ENCODE data around the gene SLC39A11.

SLC39A11 gene

DNA sequence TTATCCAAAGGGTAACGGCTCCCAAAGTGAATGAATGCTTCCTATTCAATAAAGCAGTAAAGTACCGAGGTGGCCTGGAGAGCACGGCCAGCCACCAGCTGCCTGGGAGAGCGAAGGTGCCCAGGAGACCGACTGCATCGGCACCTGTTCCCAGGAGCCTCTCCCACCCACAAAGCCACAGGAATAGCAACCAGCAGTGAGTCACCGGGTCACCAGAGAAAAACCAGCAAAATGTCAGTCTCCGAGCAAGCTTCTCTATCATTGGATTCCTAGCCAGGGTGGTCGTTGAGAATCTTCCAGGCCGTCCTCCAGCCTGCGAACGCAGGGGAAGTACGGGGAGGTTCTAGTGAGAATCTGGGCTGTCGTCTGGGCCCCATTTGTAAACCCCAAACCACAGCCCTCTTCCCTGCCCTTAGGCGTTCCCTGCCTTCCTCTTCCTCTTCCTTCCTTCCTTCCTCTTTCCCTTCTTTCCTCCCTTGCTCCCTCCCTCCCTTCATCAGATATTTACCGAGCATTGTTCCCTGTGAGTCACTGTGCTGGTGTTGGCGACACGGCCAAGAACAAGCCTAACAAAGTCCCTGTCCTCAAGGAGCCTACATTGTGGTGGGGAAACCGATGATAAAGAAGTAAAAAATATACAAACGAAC is 114.6 kb downstream of the SLC39A11 start:
- POLR2A ChIA-PET = no interaction called here

DNA sequence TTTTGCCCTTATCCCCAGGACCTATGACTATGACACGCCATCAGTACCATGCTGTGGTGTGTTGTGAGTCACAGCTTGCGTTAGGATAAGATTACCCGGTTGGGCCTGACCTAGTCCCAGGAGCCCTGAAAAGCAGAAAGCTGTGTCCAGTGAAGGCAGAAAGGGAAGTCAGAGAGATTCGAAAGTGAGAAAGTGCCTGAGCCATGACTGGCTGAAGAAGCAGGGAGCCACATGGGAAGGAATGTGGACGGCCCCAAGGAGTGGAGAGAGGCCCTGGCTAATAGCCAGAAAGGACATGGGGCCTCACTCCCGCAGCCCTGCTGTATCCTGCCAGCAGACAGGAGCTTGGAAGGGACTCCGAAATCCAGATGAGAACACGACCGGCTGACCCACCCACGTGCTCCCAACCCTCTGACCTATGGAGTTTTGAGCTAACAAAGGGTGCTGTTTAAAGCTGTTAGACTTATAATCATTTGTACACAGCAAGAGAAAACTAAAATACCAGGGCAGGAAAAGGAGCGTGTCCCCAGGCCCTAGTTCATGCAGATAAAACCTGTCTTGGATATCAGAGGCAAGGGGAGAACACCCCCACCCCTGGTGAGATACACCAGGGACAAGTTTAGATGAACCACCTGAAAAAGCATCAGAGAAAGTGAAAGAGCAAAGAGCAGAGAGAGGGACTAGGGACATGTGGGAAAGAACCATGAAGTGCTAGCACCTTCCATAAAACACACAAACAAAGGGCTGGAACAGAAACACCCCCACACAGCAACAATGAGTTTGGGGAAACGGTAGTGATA is 115.3 kb downstream of the SLC39A11 start:
- ChIA-PET CTCF (interaction anchor here (1.1 to 3.3 kb wide), 4 partner anchors 9 to 250 kb away, joined by 3 to 15 read pairs (median 4); no protein-coding TSS in a partner anchor), POLR2A (no interaction called here)
- TF ChIP-seq, protein P1, sequence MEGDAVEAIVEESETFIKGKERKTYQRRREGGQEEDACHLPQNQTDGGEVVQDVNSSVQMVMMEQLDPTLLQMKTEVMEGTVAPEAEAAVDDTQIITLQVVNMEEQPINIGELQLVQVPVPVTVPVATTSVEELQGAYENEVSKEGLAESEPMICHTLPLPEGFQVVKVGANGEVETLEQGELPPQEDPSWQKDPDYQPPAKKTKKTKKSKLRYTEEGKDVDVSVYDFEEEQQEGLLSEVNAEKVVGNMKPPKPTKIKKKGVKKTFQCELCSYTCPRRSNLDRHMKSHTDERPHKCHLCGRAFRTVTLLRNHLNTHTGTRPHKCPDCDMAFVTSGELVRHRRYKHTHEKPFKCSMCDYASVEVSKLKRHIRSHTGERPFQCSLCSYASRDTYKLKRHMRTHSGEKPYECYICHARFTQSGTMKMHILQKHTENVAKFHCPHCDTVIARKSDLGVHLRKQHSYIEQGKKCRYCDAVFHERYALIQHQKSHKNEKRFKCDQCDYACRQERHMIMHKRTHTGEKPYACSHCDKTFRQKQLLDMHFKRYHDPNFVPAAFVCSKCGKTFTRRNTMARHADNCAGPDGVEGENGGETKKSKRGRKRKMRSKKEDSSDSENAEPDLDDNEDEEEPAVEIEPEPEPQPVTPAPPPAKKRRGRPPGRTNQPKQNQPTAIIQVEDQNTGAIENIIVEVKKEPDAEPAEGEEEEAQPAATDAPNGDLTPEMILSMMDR (IDR thresholded peaks at IDR 0.05; ENCODE audit: control extremely low read depth, extremely low read depth, low read depth, missing control alignments) = no peak
- DNase-seq (ENCODE audit: extremely low spot score) = no peak

More for the DNA sequence above, 114.6 kb downstream of the SLC39A11 start:
- TF ChIP-seq, protein P1 (IDR thresholded peaks at IDR 0.05; ENCODE audit: control extremely low read depth, extremely low read depth, low read depth, missing control alignments) = no peak
- CTCF ChIA-PET = interaction anchor here (1.1 to 3.3 kb wide), 4 partner anchors 8 to 251 kb away, joined by 3 to 15 read pairs (median 4); no protein-coding TSS in a partner anchor
- no peak for DNase-seq (ENCODE audit: extremely low spot score)

DNA sequence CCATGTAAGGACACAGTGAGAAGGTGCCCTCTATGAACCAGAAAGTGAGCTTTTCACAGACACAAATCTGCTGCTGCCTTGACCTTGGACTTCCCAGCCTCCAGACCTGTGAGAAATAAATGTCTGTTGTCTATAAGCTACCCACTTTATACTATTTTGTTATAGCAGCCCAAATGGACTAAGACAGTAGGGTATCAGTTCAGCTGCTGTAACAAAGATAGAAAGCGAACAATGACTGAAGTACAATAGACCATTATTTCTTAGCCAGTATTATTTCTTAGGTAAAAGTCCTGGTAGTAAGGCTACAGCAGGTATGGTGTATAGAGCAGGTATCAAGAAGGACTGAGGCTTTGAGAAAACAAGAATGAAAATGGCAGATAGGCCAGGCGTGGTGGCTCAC is 117.0 kb downstream of the SLC39A11 start:
- ChIA-PET POLR2A (no interaction called here), CTCF (interaction anchor here (0.8 to 3.3 kb wide), 2 partner anchors 11 to 17 kb away, joined by 3 to 15 read pairs; no protein-coding TSS in a partner anchor)
- TF ChIP-seq, protein P1 (IDR thresholded peaks at IDR 0.05; ENCODE audit: control extremely low read depth, extremely low read depth, low read depth, missing control alignments) = no peak
- DNase-seq (ENCODE audit: extremely low spot score) = no peak

DNA sequence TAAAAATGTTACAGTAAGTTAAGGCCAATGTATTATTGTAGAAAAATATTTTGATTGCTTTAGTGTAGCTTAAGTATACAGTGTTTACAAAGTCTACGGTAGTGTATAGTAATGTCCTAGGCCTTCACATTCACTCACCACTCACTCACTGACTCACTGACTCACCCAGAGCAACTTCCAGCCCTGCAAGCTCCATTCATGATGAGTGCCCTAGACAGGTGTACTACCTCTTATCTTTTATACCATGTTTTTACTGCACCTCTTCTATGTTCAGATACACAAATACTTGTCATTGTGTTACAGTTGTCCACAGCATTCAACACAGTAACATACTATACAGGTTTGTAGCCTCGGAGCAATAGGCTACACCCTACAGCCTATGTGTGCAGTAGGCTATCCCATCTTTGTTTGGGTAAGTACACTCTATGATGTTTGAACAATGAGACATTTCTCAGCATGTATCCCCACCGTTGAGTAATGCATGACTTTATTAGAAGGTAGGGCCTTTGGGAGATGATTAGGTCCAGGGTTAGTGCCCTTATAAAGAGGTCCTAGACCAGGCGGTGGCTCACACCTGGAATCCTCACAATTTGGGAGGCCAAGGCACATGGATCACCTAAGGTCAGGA is 117.8 kb downstream of the SLC39A11 start:
- ChIA-PET POLR2A (no interaction called here), CTCF (interaction anchor here (1.4 to 3.3 kb wide), 2 partner anchors 12 kb away, joined by 10 to 15 read pairs; no protein-coding TSS in a partner anchor)
- TF ChIP-seq, protein P1 (IDR thresholded peaks at IDR 0.05; ENCODE audit: control extremely low read depth, extremely low read depth, low read depth, missing control alignments) = no peak
- DNase-seq (ENCODE audit: extremely low spot score) = no peak

DNA sequence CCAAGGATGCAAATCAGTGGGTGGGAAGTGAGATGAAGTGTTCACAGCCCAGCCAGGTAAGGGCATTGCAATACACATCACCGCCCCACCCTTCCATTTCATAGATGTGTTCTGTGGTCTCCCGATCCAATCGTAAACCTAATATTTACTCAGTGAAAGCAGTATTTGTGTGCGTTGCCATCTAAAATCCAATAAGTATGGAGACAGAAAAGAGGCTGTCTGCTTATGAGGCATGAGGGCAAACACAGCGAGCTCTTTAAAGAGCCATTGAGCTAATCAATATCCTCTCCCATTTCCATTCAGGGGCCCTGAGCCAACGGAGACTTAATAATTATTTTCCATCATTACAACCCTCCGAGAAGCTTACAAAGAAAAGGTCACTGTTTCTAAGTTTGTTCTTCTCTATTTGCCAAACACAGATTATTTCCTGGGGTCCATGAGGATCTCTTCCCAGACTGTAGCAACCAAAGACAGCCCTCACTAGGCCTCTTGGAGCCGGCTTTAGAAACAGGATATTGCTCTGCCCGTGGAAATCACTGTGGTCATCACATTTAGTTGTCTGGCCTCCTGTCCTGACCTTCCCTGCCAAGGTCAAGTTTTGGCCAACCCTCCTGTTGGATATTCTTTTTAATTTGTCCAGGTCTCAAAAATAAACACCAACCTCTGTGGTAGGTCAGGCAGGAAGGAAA is 120.1 kb downstream of the SLC39A11 start:
- CTCF ChIA-PET = interaction anchor here (2.8 kb wide), 1 partner anchor 13 kb away, joined by 11 read pairs; no protein-coding TSS in a partner anchor
- POLR2A ChIA-PET = no interaction called here
- TF ChIP-seq, protein P1 (IDR thresholded peaks at IDR 0.05; ENCODE audit: control extremely low read depth, extremely low read depth, low read depth, missing control alignments) = no peak
- DNase-seq (ENCODE audit: extremely low spot score) = no peak

All from GM10248 (cell line).